Small intestine (tissue), 7 donors: ENCODE data around the gene SERPINE1. TPM values are rescaled to one million over a fixed set of nuclear protein-coding genes. Genes with fewer than 3 reads are reported as not detected.
"Not testable (repeated sequence)": the region's sequence is repeated elsewhere in the genome, so short reads cannot be mapped to it uniquely, and the experiment has no call there.

Source experiments
- DNase-seq, 2 donors: peaks; one replicate each; pipeline versions ENCODE4 v3.0.0 to v3.0.0-alpha.2; 2013
- FAIRE-seq: peaks from 2 replicates; lab custom pipeline; 2012; peaks lifted over from hg19 to GRCh38; lab: Jason Lieb, UNC
- H3K27ac ChIP-seq, 3 donors: one replicate each; pipeline ENCODE4 v1.5.1; 2013; ENCODE audit warnings: low read length in 2 of 3, mild to moderate bottlenecking in 2 of 3, control low read depth in 1 of 3, inconsistent platforms in 1 of 3, low read depth in 1 of 3, moderate library complexity in 1 of 3
- H3K27me3 ChIP-seq, 3 donors: one replicate each; pipeline ENCODE4 v1.6.1; 2013; ENCODE audit warnings: low read length in 3 of 3, inconsistent platforms in 1 of 3; ENCODE audit not compliant: control insufficient read depth in 3 of 3, insufficient read depth in 3 of 3
- H3K36me3 ChIP-seq, 3 donors: one replicate each; pipeline ENCODE4 v1.6.1; 2013; ENCODE audit warnings: low read length in 3 of 3, inconsistent platforms in 1 of 3, low read depth in 1 of 3, mild to moderate bottlenecking in 1 of 3, moderate library complexity in 1 of 3; ENCODE audit not compliant: control insufficient read depth in 3 of 3, insufficient read depth in 2 of 3
- H3K4me1 ChIP-seq, 3 donors: one replicate each; pipeline ENCODE4 v1.6.1; 2013; ENCODE audit warnings: low read length in 2 of 3, inconsistent platforms in 1 of 3, low read depth in 1 of 3, mild to moderate bottlenecking in 1 of 3, moderate library complexity in 1 of 3; ENCODE audit not compliant: control insufficient read depth in 3 of 3, insufficient read depth in 2 of 3
- H3K4me3 ChIP-seq, 3 donors: one replicate each; pipeline ENCODE4 v1.5.1; 2013; ENCODE audit warnings: low read length in 3 of 3, control low read depth in 1 of 3, inconsistent platforms in 1 of 3, low read depth in 1 of 3, mild to moderate bottlenecking in 1 of 3, moderate library complexity in 1 of 3
- H3K9me3 ChIP-seq, 2 donors: one replicate each; pipeline ENCODE4 v1.6.1; 2013; ENCODE audit warnings: low read depth in 1 of 2, low read length in 1 of 2; ENCODE audit not compliant: control insufficient read depth in 2 of 2, insufficient read depth in 1 of 2
- WGBS, 3 donors: extraction: QIAGEN DNeasy Blood & Tissue Kit; methylation state at CpG; one replicate each; pipeline ENCODE4 v1.1.7; 2013; 5-methylcytosine and 5-hydroxymethylcytosine counted together
- polyA plus RNA-seq, 4 donors: library from polyadenylated mRNA; stranded (reverse) in 3 of 4; unstranded in 1 of 4; fragments of 200-250 nt in 3 of 4; fragments of 120-200 nt in 1 of 4; gene quantifications; one replicate each; pipeline versions ENCODE4 v1.2.1 to v1.2.3, GENCODE V29; 2013
- donor health status: healthy with polysubstance abuse.
- donor health status: control.
- donor health status: control.
- donor health status: Bipolar disorder and iron deficiency.
- donor health status: healthy.

SERPINE1 gene
- polyA plus RNA-seq, 4 donors = 0.80 to 35.4 (median 2.7) TPM

- Histone ChIP-seq H3K4me1 (peaks cover 0 to 21% (median 0%) of the 10 kb centered on the region in 3 donors), H3K27ac (no peak overlapping the region), H3K27me3 (no peaks in the 10 kb centered on the region), H3K9me3 (peaks cover 0 to 4% of the 10 kb centered on the region in 2 donors), H3K36me3 (peaks cover 9 to 50% (median 9%) of the 10 kb centered on the region in 3 donors), H3K4me3 (no peak overlapping the region)
- FAIRE-seq = no peak
- no peak for DNase-seq
- WGBS, 3 donors = 93 to 96% (median 96%) methylated on average over 40 to 41 of the region's 41 CpGs
Measured at GRCh38 chr7:101088858-101089529, 37.9 kb upstream of the SERPINE1 start.

GRCh38 chr7:101089876-101090275 is 37.0 kb upstream of the SERPINE1 start:
- no peak for DNase-seq
- 94 to 96% (median 96%) methylated on average over 9 of the region's 9 CpGs for WGBS, 3 donors
- Histone ChIP-seq H3K4me1 (peaks cover 0 to 15% (median 4%) of the 10 kb centered on the region in 3 donors), H3K27me3 (no peaks in the 10 kb centered on the region), H3K4me3 (no peak overlapping the region), H3K36me3 (peaks cover 9 to 50% (median 9%) of the 10 kb centered on the region in 3 donors), H3K9me3 (peaks cover 0 to 4% of the 10 kb centered on the region in 2 donors), H3K27ac (no peak overlapping the region)
- FAIRE-seq = no peak

- H3K9me3 ChIP-seq, H3K4me3 ChIP-seq, H3K27me3 ChIP-seq, H3K27ac ChIP-seq, H3K4me1 ChIP-seq, FAIRE-seq, DNase-seq: not testable (repeated sequence)
- H3K36me3 ChIP-seq = peaks cover 9 to 41% (median 9%) of the 10 kb centered on the region in 3 donors
- WGBS, 3 donors = 94 to 95% (median 94%) methylated on average over 26 to 52 of the region's 53 CpGs
Measured at GRCh38 chr7:101092266-101092905, 34.5 kb upstream of the SERPINE1 start.

- peaks cover 3 to 26% (median 3%) of the 10 kb centered on the region in 3 donors for H3K36me3 ChIP-seq
- FAIRE-seq = no peak
- H3K4me1 ChIP-seq = peaks cover 0 to 4% (median 2%) of the 10 kb centered on the region in 3 donors
- H3K9me3 ChIP-seq = peaks cover 0 to 4% of the 10 kb centered on the region in 2 donors
- WGBS, 3 donors = 77 to 87% (median 83%) methylated on average over 4 of the region's 4 CpGs
- H3K27ac ChIP-seq = no peak overlapping the region
- no peak for DNase-seq
- H3K4me3 ChIP-seq = no peak overlapping the region
- peaks cover 0 to 2% (median 0%) of the 10 kb centered on the region in 3 donors for H3K27me3 ChIP-seq
Measured at GRCh38 chr7:101093906-101094305, 33.0 kb upstream of the SERPINE1 start.

- H3K27ac ChIP-seq = no peak overlapping the region
- H3K36me3 ChIP-seq = peaks cover 0 to 21% (median 3%) of the 10 kb centered on the region in 3 donors
- 61 to 76% (median 65%) methylated on average over 9 of the region's 9 CpGs for WGBS, 3 donors
- peaks cover 0 to 4% (median 2%) of the 10 kb centered on the region in 3 donors for H3K4me1 ChIP-seq
- DNase-seq (no peak), FAIRE-seq (no peak)
- peaks cover 0 to 6% (median 0%) of the 10 kb centered on the region in 3 donors for H3K27me3 ChIP-seq
- H3K9me3 ChIP-seq = peaks cover 0 to 4% of the 10 kb centered on the region in 2 donors
- no peak overlapping the region for H3K4me3 ChIP-seq
Measured at GRCh38 chr7:101094376-101094775, 32.5 kb upstream of the SERPINE1 start.

- H3K27me3 ChIP-seq = peaks cover 0 to 9% (median 0%) of the 10 kb centered on the region in 3 donors
- H3K4me3 ChIP-seq = no peak overlapping the region
- H3K4me1 ChIP-seq = peaks cover 0 to 4% (median 2%) of the 10 kb centered on the region in 3 donors
- FAIRE-seq = no peak
- peak; percentile 54 to 58 for DNase-seq
- peaks cover 0 to 4% of the 10 kb centered on the region in 2 donors for H3K9me3 ChIP-seq
- WGBS, 3 donors = 33 to 45% (median 43%) methylated on average over 12 of the region's 12 CpGs
- H3K27ac ChIP-seq = no peak overlapping the region
- peaks cover 0 to 16% (median 3%) of the 10 kb centered on the region in 3 donors for H3K36me3 ChIP-seq
Measured at GRCh38 chr7:101094791-101095375, 32.0 kb upstream of the SERPINE1 start.

GRCh38 chr7:101096331-101096956 is 30.5 kb upstream of the SERPINE1 start:
- WGBS, 3 donors = 52 to 74% (median 55%) methylated on average over 6 of the region's 6 CpGs
- DNase-seq (no peak), FAIRE-seq (no peak)
- H3K27me3 ChIP-seq = peaks cover 0 to 19% (median 0%) of the 10 kb centered on the region in 3 donors
- H3K9me3 ChIP-seq = no peaks in the 10 kb centered on the region
- H3K36me3 ChIP-seq = peaks cover 0 to under 1% (median 0%) of the 10 kb centered on the region in 3 donors
- H3K4me3 ChIP-seq = no peak overlapping the region
- no peak overlapping the region for H3K27ac ChIP-seq
- peaks cover 2 to 4% (median 4%) of the 10 kb centered on the region in 3 donors for H3K4me1 ChIP-seq

GRCh38 chr7:101096957-101097347 is 30.0 kb upstream of the SERPINE1 start:
- Histone ChIP-seq H3K9me3 (no peaks in the 10 kb centered on the region), H3K4me1 (peaks cover 2 to 4% (median 4%) of the 10 kb centered on the region in 3 donors), H3K36me3 (no peaks in the 10 kb centered on the region), H3K4me3 (no peak overlapping the region), H3K27ac (no peak overlapping the region), H3K27me3 (peaks cover 0 to 19% (median 0%) of the 10 kb centered on the region in 3 donors)
- 43 to 79% (median 52%) methylated on average over 5 of the region's 5 CpGs for WGBS, 3 donors
- no peak for DNase-seq
- FAIRE-seq = no peak
